Sigmoid colon (tissue), 4 donors: ENCODE measurements around the gene IRX6.

Experiments
- CTCF ChIP-seq, 4 experiments: fragments of 450-650 bp in 3 of 4; fragments of 200-600 bp in 1 of 4; IDR thresholded peaks; one replicate each; pipeline ENCODE4 v1.5.1; 2016 to 2019; ENCODE audit warnings: antibody characterized with exemption in 4 of 4, mild to moderate bottlenecking in 3 of 4, moderate library complexity in 2 of 4
- EP300 ChIP-seq, 4 donors: sonication (generic); formaldehyde crosslinking; IDR thresholded peaks; one replicate each; pipeline ENCODE4 v1.6.1; 2017; ENCODE audit warnings: antibody characterized with exemption in 4 of 4
- POLR2A ChIP-seq, 2 donors: fragments of 450-650 bp; IDR thresholded peaks; one replicate each; pipeline ENCODE4 v1.6.1; 2016; ENCODE audit warnings: antibody characterized with exemption in 2 of 2, mild to moderate bottlenecking in 2 of 2, moderate library complexity in 2 of 2

GRCh38 chr16:55292491-55292890 lies 31.5 kb upstream of the IRX6 start:
- TF ChIP-seq EP300 (IDR thresholded peaks at IDR 0.05): no peak
- TF ChIP-seq CTCF (IDR thresholded peaks at IDR 0.05): no peak
- TF ChIP-seq POLR2A (IDR thresholded peaks at IDR 0.05): no peak
